Left lobe of liver (tissue), 2 donors: ENCODE results near the gene VSIG10L2. TPM values are rescaled to one million over a fixed set of nuclear protein-coding genes. Genes with fewer than 3 reads are reported as not detected.

ENCODE experiments used
- ATAC-seq: fragments of 200-7000 bp; cut with Tn5 transposase; one replicate; pipeline ENCODE4 v1.9.1; 2020; ENCODE audit warnings: mild to moderate bottlenecking, moderate library complexity
- DNase-seq: peaks from one replicate; pipeline ENCODE4 v3.0.0-alpha.2; 2020; ENCODE audit warnings: low spot score
- total RNA-seq: library from RNA; stranded (reverse); gene quantifications from one replicate; pipeline ENCODE4 v1.2.1, GENCODE V29; 2021
- donor health status: DM: no; HTN: no; CAD: no; lungs with moderate emphysema.
- donor health status: DM: no; HTN: yes; CAD: no.

VSIG10L2 gene
- total RNA-seq, 1 donor from 2014 or later = not detected

GRCh38 chr11:125929445-125930075 lies 16.3 kb upstream of the VSIG10L2 start:
- no peak for DNase-seq
- no peak for ATAC-seq

DNA sequence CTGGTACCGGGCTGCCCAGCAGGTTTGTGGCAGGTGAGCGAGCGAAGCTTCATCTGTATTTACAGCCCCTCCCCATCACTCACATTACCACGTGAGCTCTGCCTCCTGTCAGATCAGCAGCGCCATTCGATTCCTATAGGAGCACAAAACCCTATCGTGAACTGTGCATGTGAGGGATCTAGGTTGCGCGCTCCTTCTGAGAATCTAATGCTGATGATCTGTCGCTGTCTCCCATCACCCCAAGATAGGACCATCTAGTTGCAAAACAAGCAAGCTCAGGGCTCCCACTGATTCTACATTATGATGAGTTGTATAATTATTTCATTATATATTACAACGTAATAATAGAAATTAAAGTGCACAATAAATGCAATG lies 15.8 kb upstream of the VSIG10L2 start:
- ATAC-seq (no peak), DNase-seq (no peak)

DNA sequence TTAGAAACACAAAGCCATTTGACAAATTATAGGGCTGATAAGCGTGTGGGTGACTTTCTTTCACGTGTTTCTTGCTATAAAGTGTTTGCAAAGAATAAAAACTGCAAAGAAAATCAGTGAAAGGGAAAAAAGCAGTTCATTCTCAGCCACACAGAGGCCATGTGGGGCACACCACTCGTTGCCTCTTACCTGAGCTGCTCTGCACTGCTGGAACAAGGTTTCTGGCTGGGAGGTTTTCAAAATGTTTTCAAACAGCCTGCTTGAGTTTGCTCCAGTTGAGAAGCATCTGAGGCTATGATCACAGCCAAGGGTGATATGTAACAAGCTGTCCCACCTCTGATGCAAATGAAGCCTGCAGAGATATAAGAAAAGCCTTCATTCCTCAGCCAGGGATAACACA lies 14.7 kb upstream of the VSIG10L2 start:
- DNase-seq (no peak), ATAC-seq (no peak)

DNA sequence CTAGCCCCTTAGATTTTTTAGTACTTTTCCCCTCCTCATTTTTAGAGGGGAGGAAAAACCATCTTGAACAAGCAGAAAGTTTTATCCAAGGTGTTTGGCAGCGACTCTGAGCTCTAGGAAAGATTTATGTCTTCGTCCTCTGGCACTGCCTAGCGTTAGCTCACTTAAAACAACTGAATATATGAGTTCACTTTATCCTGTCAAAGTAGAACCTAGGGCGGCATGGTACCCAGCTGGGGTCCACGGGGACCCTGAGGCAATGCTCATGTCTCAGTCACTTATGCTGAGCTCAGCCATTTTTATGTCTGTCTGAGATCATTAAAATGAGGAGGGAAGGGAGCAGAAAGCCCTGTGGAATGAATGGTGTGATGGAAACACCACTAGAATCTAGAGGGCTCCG lies 14.2 kb upstream of the VSIG10L2 start:
- no peak for DNase-seq
- ATAC-seq = no peak

DNA sequence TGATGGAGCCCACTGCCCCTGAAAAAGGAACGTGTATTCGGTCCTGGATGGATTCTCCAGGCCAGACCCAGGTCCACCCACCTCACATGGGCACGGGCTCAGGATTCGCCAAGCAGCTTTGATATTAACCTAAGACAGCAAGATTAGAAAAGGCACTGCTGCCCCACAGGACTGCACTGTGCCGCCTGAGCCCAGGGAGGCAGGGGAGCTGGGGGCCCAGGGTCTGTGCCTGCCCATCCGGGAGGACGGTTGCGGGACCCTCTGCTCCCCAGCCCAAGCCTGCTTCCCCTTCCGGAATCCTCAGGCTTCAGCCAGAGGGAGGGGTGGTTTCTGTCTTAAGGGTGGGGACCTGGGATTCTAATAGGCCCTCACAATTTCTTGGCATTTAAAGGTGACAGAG lies 13.5 kb upstream of the VSIG10L2 start:
- DNase-seq (no peak), ATAC-seq (no peak)

DNA sequence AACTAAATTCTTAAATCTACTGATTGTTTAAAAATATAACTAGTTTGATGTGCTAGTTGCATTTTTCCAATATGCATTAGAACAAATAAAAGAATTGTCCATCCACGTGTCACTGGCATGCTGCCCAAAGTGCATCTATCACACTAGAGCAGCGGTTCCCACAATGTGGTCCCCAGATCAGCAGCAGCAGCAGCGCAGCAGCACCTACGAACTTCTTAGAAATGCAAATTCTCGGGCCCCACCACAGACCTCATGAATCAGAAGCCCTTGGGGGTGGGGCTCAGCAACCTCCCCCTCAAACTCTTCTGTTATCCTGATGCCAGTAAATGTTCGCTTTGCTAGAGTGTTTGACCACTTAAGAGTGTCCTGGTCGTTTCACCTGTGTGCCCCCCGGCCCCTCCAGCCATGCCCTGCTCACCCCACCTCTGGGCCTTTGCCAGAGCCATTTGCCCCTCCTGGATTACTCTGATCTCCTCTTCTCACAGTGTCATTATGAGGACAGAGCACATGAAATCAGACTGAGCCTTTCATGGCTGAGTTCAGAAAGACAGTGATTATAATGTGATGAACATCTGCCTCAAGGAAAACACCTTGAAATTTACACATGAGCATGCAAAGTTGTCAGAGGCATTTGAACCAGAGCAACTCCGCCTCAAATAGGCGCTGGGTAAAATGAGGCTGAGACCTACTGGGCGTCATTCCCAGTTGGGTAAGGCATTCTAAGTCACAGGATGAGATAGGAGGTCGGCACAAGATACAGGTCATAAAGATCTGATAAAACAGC lies 12.6 kb upstream of the VSIG10L2 start:
- no peak for DNase-seq
- ATAC-seq = no peak

GRCh38 chr11:125934473-125934872 lies 11.4 kb upstream of the VSIG10L2 start:
- ATAC-seq (no peak), DNase-seq (no peak)

DNA sequence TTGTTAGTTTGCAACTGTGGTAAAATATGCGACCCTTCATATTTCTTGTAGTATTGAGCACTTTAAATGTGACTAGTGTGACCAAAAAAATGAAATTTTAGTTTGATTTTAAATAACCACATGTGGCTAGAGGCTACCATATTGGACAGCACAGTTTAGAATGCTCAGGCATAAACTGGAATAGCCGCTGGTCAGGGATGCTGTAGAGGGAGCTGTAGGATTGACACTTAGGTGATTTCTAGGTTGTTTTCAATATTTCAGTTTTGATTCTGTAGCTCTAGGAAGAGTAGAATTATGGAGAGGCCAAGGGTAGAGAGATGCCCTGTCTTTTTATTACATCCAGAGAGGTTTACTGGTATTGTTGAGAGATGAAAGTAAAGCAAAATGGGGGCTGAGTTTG lies 10.8 kb upstream of the VSIG10L2 start:
- ATAC-seq (no peak), DNase-seq (no peak)

DNA sequence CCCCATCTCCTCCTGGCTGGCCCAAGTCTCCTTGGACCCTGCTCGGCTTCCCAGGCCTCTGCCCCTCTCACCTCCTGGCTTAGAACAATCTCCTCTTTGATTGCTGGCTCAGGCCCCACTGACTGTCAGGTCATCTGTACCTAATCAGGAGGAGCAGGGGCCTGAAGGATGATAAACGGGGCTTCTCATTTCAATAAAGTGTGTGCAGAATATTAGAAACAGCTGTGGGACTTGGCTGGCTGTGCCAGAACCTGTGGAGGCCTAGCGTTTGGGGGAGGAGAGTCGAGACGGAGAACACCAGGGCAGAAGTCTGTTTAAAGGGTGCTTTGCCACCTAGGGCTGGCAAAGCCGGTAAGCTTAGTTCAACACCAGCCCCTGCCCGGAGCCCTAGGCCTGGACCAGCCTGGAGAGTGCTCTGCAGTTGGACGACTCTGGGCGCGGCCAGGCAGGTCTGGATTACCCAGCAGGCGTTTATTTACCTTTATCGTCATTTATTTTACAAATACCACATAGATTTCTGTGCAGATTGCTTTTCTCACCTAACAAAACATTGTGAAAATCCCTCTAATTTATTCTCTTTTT lies 10.1 kb upstream of the VSIG10L2 start:
- ATAC-seq = no peak
- no peak for DNase-seq

DNA sequence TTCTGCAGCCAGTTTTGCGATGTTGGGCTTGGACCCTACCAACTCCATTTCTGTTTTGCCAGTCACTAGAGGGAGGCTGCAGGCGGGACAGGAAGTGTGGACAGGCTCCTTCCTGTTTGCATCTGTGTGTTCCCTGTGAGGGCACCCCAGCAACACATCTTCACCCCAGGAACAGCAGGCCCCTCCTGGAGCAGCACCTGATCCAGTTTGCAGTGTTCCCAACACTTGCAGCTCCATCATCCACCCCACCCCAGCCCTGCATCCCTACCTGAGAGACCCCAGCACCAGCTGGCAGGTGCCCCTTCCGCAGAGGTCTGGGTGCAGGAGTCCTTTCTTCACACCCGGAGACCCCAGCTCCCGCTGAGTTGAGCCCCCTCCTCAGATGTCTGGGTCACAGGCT lies 7.4 kb upstream of the VSIG10L2 start:
- no peak for ATAC-seq
- peak; percentile 30 for DNase-seq

- ATAC-seq (no peak), DNase-seq (peak; percentile 31)
Observed at GRCh38 chr11:125939081-125939521, 6.7 kb upstream of the VSIG10L2 start.

DNA sequence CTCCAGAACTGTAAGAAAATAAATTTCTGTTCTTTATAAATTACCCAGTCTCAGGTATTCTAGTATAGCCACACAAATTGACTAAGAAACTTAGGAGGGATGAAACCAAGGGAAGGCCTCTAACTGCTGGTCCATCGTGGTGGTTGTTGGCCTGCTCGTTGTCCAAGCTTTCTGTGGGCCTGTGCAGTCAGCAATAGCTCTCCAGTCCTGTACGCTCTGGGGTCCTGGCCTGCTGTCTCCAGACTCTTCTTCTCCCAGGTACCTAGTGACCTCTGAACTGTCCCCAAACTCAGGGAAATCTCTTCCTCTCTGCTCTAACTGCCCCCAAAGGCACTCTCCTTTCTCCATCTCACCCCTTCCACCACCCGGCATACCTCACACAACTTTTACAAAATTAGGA lies 5.7 kb upstream of the VSIG10L2 start:
- DNase-seq (no peak), ATAC-seq (no peak)

GRCh38 chr11:125941267-125941618 lies 4.6 kb upstream of the VSIG10L2 start:
- no peak for ATAC-seq
- no peak for DNase-seq

DNA sequence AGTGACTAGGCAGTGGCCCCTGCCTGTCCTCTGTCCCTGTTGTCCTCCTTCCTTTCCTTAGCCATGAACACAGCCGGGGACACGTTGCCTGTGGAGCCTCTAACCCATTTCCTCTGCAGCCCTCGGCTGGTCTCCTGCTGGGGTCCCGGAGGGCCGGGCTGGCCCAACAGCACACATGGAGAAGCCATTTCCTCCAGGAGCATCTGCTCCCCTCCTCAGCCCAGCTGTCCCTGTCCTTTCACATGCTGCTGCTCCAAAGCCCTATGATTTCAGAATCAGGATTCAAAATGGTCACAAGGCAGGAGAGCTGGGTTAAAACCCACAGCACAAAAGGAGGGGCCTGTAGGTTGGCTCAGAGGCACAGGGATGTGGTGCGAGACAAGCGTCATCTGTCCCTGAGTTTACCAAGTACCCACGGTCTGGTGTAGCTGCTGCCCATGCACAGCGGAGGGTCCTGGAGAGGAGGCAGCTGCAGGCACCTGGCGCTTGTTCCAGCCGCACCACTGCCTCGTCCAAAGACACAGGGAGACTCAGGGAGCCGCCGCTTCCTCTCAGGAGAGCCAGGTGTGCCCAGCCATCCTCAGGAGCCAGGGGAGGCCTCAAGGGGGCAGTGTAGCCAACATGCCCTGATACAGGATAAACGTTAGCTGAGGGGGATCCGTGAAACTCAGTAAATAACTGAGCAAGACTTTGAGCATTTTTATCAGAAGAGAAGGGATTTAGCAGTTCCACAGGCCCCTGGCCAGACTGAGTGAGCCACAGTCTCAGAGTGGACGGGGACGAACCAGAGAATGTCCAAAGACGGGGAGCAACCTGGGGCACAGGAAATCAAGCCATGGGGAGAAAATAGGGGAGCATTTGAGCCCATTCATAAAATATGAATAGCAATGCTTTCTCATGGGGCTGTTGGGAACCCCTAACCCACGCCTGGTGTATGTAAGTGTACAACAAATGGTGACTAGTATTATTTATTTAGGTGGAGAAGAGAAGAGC lies 3.9 kb upstream of the VSIG10L2 start:
- DNase-seq (peak; percentile 68), ATAC-seq (peak; percentile 98)

GRCh38 chr11:125942771-125943428 lies 2.9 kb upstream of the VSIG10L2 start:
- DNase-seq (peak; percentile 22), ATAC-seq (no peak)

GRCh38 chr11:125943661-125944349 lies 2.0 kb upstream of the VSIG10L2 start:
- ATAC-seq = no peak
- no peak for DNase-seq

DNA sequence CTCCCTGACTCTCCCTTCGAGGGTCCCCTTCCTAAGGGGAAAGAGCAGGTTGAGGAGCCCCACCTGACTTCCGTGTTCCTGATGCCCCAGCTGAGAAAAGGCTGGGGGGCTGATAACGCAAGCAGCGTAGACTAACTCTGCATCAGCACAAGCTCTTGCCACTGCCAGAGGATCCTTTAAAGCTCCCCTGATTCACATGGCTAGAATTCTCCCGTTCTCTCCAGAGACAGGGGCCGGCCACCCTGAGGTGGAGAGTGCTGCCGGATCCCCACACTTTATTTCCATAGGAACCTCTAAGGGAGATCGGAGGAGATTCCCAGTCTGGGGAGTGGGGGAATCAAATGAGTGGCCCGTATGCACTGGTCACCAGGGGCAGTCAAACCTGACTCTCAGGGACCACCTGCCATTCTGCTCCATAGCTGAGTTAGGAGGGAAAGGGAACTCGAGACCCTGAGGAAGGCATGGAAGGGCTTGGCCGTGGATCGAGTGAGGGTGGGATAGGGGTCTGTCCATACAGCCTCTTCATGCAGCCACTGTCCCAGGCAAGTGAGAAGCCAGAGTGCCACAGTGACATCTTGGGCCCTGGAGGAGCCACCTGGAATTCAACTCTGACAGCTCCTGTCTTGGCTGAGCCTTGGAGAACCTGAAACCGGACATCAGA lies 1.4 kb upstream of the VSIG10L2 start:
- DNase-seq = peak; percentile 32
- no peak for ATAC-seq

DNA sequence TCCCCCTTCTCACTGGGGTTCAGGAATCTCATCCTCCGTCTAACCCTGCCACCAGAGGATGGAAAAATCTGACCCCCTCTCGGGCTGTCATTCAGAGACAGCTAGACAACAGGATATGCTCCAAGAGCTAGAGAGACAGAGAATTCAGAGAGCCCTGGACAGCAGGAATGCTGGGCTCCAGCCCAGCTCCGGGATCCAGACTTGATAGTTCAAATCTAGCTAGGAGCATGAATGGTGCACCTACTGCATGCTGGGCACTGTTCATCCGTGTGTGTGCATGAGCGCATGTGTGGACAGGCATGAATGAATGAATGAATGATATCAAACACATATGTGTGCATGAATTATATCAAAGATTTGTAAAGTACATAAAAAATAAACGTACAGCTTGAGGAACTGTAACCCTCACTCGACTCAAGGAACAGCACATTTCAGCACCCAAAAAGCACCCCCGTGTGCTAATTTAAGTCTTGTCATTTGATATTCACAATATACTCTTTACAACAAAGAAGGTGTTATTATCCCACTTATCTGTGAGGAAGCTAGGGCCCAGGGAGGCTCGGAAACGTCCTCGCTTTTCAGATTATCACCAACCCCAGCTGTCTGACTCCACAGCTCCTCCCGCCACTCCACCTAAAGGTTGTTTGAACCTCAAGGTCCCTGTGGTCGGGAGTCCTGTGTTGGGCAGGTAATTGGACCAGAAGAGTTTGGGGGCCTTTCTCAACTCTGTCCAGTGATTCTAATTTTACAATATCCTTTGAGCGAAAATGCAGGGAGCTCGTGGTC lies 640 bp upstream of the VSIG10L2 start:
- DNase-seq = peak; percentile 23
- no peak for ATAC-seq
